Activated CD8-positive, alpha-beta memory T cell treated with anti-CD3 and anti-CD28 coated beads for 48 hours (primary cell): ENCODE results near the gene PGLYRP3.
A peak's percentile ranks its signal among the peaks of the same experiment; 100 is the strongest.

Experiments used
- DNase-seq, 3 experiments: peaks; one replicate each; pipeline ENCODE4 v3.0.0-alpha.2; 2020; ENCODE audit warnings: low read depth in 2 of 3, low spot score in 2 of 3

PGLYRP3 gene

GRCh38 chr1:153312570-153313186 is at the start of gene PGLYRP3:
PGLYRP3 (minus strand) TSS chr1:153312952; CDS start chr1:153310665, 2,287 bp downstream.
- DNase-seq = no peak

DNA sequence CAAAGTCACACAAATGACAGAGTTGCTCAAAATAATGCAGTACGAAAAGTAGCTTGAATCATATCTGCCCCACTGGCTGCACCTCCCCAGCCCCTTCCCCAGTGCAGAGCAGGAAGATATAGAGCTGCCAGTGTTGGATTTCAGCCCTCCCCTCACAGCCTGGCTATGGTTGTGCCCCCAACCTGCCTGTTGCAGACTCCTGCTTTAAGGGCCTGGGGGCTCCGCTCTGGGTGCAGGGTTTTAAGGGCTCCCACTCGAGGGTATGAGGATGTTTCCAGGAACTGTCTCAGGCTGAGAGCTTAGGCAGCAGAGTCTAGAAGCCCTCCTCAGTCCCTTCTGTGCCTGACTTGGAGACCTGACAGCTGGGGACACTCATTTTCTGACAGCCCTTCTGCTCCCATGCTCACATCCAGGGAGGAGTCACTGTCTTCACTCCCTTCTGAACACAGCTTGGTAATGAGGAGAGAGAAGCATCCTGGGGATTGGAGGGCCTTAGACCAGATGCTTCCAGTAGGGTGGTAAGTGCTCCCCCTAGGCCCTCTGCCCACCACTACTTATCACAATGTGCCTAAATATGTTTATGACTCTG is 49.5 kb upstream of the PGLYRP3 start:
- DNase-seq = no peak

DNA sequence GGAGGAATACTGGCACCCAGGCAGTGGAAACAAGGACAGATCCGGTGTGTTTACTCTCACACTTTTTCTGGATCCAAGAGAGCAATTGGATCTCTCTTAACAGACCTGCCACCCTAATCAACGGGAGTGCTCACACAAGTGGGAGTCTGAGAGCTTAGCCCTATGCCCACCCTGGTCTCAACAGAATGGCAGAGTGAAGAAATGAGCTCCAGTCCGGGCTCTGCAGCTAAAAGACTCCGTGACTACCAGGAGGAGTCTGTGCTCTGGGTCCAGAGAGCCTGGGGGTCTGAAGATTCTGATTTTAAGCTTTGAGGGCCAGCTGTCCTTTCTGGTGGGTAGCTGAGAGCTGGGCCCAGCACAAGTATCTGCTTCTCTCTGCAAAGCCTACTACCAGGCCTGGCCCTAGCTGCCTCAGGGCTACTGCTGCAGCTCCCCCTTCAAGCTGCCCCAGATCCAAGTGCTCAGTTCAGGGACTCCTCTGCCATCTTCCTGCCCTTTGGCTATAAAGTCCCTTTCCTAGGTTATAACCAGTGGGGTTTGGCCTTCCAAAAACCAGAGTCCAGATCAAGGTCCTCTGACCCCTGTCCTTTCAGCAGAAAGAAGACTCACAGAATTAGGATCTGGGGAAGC is 48.8 kb upstream of the PGLYRP3 start:
- DNase-seq = no peak

GRCh38 chr1:153360592-153361479 is 48.1 kb upstream of the PGLYRP3 start:
- DNase-seq = no peak

DNA sequence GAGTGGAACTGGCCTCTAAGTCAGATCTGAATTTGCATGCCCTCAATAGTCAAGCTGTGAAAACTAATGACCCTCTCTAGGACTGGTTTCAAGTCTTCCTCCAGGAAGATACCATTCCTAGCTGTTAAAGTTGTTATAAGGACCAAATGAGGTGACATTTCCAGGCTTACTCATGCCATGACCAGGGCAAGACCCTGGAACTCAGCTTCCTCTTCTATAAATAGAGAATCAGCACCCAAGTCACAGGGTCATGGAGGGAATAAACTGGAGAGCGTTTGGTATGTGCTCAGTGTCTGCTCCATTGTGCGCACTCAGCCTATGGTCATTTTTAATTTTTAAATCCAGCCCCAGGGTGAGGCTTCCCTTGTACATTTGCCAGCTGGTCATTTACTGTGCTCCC is 47.4 kb upstream of the PGLYRP3 start:
- DNase-seq = no peak

- DNase-seq = no peak
Measured at GRCh38 chr1:153359241-153359640, 46.5 kb upstream of the PGLYRP3 start.

- no peak for DNase-seq
Measured at GRCh38 chr1:153358691-153358975, 45.9 kb upstream of the PGLYRP3 start.

DNA sequence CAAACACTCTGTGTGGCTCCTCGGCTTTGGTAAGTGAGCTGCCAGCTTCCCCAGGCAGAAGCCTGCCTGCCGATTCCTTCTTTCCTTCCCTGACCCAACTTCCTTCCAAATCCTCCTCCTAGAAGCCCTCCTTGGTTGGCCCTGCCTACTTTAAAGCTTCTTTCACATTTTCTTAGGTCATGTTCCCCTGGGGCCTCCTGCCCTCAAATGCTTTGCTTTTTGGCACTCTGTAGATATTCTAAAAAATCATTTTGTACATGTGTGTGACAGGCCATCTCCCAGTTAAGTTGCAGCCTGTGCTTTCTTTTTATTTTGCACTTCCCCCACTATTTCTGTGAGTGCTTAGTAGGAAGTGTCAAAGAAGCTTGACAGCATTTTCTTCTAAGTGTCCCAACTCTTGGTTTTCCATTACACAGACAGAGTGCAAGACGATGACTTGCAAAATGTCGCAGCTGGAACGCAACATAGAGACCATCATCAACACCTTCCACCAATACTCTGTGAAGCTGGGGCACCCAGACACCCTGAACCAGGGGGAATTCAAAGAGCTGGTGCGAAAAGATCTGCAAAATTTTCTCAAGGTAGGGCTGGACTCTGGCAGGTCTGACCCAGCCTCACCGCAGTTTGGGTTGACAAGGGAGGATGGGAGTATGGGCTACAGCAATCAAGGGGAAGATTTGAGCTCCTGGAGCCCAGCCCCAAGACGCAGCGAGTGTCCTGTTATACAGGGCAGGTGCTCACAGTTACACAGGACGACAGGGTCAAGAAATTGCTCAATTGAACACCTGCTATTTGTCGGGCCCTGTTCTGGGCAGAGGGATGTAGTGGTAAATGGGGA is 45.3 kb upstream of the PGLYRP3 start, which contains the start of gene S100A9:
Gene S100A9 (plus strand): TSS at position 2 of the 838 bp plus-strand sequence. CDS start 430 bp downstream, at position 432.
- DNase-seq = no peak

- DNase-seq = no peak
Measured at GRCh38 chr1:153357076-153357852, 44.5 kb upstream of the PGLYRP3 start.

GRCh38 chr1:153356392-153357075 is 43.8 kb upstream of the PGLYRP3 start:
- no peak for DNase-seq

DNA sequence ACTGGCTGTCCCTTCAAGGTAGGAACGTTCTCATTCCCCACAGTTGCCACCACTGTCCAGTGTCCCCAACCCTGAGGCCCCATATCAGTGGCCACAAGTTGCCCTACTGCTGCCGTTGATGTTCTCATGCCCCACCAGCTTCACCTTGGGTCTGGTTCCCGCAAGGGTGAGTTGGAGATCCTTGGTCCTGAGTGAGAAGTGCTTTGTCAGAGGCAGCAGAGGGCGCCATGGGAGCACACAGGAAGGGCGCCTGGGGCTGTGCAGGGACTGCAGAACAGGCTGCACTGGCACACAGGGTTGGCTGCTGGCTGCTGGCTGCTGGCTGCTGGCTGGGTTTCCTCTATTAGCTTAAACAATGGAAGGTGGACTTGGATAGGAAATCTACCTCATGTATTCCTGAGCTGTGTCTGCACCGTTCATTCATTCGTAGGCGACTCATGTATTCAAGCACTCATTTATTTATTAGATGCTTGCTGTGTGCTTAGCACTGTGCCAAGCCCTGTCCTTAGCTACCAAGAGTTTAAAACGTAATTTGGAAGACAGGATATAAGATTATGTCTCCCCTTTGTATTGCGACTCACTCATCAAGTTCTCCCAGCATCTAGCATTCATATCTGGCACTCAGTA is 42.8 kb upstream of the PGLYRP3 start:
- DNase-seq = peak in 1 of 3 experiments; percentile 27

- no peak for DNase-seq
Measured at GRCh38 chr1:153354515-153355193, 41.9 kb upstream of the PGLYRP3 start.

GRCh38 chr1:153353226-153353947 is 40.6 kb upstream of the PGLYRP3 start:
- no peak for DNase-seq

GRCh38 chr1:153352523-153352922 is 39.8 kb upstream of the PGLYRP3 start:
- DNase-seq = peak in 2 of 3 experiments; percentile 17 to 32

GRCh38 chr1:153350321-153350957 is 37.7 kb upstream of the PGLYRP3 start:
- DNase-seq = no peak

DNA sequence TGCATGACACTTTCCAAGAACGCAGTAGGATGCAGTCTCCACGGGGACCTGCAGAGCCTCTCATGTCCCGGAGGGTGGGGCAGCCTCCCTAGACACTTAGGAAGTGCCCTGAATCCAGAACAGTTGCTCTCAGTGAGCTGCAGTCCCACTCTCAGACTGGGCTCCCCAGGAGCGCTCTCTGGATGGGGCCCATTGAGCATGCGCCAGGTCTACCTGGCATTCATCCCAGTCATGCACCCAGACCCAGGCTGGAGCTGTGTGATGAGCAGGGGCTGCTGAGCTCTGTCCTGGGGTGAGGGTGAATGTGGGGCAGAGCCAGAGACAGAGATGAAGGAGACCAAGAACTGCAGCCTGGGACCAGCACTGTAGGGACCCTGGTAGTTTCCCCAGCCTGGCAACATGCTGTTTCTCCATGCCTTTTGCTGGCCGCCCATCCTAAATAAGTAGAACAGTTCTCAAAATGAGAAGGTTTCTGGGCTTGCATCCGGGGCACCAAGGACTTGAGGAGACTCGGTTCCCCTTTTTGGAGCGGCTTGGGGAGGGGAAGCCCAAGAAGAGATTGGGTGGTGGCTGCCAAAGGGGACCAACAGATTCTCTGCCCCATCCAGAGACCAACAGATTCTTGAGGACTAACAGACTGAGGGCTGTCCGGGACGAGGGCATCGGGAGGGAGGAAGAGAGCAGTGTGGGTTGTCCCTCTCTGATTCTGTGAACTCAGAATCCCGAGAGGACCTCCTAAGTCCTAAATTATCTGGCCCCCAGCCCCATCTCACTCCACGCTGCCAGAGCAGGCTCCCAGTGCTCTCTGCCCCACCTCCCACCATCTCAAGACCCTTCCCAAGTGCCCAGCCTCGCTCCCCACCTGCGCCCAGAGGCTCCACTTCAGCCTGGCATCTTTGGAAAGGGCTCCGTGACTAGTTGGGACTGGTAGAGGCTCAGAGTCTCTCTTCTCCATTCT is 36.9 kb upstream of the PGLYRP3 start:
- no peak for DNase-seq
